Mucosa of descending colon (tissue), 3 donors: ENCODE results near the gene HNRNPA1L2. TPM values are rescaled to one million over a fixed set of nuclear protein-coding genes. Genes with fewer than 3 reads are reported as not detected.
"Not testable (repeated sequence)": the region's sequence is repeated elsewhere in the genome, so short reads cannot be mapped to it uniquely, and the experiment has no call there.

ENCODE experiments used
- ATAC-seq: fragments of 200-7000 bp; cut with Tn5 transposase; one replicate; pipeline ENCODE4 v1.9.1; 2020; ENCODE audit warnings: mild to moderate bottlenecking, moderate library complexity
- DNase-seq, 3 donors: peaks; one replicate each; pipeline ENCODE4 v3.0.0-alpha.2; 2020
- H3K36me3 ChIP-seq: fragments of 200-600 bp; one replicate; pipeline ENCODE4 v1.8.0; 2021; ENCODE audit warnings: low read depth, mild to moderate bottlenecking
- H3K4me1 ChIP-seq: fragments of 200-600 bp; one replicate; pipeline ENCODE4 v1.8.0; 2021; ENCODE audit warnings: low read depth, mild to moderate bottlenecking
- H3K4me3 ChIP-seq: fragments of 200-600 bp; one replicate; pipeline ENCODE4 v1.8.0; 2021; ENCODE audit warnings: mild to moderate bottlenecking
- H3K9me3 ChIP-seq: fragments of 200-600 bp; one replicate; pipeline ENCODE4 v1.8.0; 2021; ENCODE audit warnings: mild to moderate bottlenecking
- intact Hi-C, 2 donors: fragments of 100-400 bp; cut with DNase I in 1 of 2; cut with micrococcal nuclease in 1 of 2; formaldehyde crosslinking; loops; one replicate each; pipeline versions ENCODE4 v1.11.0 to v1.11.1; 2022; cut with DNase I, micrococcal nuclease
- long read RNA-seq, 2 donors: library from polyadenylated mRNA; unstranded; transcript quantifications; one replicate each; pipeline ENCODE4 v2.0.0, GENCODE V29; 2019 to 2021
- total RNA-seq, 3 donors: library from RNA; stranded (reverse); fragmentation: NEBNext Ultra II Directional in 2 of 3; extraction: Animal tissue kit (Norgen Biotek cat#: 25700) in 2 of 3; gene quantifications; one replicate each; pipeline versions ENCODE4 v1.2.1 to v1.2.4, GENCODE V29; 2021 to 2023
- TF ChIP-seq, protein P1 (sequence below): fragments of 200-600 bp; IDR thresholded peaks from one replicate; pipeline ENCODE4 v1.8.0; 2022; ENCODE audit warnings: antibody characterized with exemption, mild to moderate bottlenecking
- donor health status: DM: no; HTN: no; CAD: no; lungs with moderate emphysema.
- donor health status: DM: no; HTN: no; CAD: no.
- donor health status: DM: no; HTN: yes; CAD: no.

HNRNPA1L2 gene
- total RNA-seq, result 1 to 10 TPM; 4.5 to 5.2 (median 5.0) TPM
- long read RNA-seq, donor 1, partial matches to known transcripts, result 0 of 1 reads
- long read RNA-seq, donor 1, other reads (novel, unspliced or antisense), result 0 of 1 reads
- long read RNA-seq, donor 2, result 0 reads

DNA sequence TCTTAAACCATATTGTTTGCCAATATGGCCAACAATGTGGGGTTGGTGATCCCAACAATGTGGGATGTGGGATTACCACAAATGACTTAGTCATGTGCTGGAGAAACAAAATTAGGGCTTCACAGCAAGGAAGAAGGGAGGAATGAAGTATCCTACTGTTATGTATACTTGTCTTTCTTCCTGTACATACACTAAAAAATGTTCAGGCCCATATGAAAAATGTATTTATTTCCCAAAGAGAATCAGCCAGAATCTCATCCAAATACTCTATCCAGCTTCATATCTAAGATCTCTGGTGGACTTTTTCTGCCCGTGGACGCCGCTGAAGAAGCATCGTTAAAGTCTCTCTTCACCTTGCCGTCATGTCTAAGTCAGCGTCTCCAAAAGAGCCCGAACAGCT is at the start of gene HNRNPA1L2:
HNRNPA1L2 (plus strand) TSS at position 301 of the 400 bp plus-strand sequence; CDS start at position 363, 62 bp downstream.
- no peaks in the 10 kb centered on the region for H3K36me3 ChIP-seq
- H3K4me3 ChIP-seq, result no peak within 1 kb of the TSS
- ATAC-seq (no peak), DNase-seq (no peak)
- TF ChIP-seq, protein P1, sequence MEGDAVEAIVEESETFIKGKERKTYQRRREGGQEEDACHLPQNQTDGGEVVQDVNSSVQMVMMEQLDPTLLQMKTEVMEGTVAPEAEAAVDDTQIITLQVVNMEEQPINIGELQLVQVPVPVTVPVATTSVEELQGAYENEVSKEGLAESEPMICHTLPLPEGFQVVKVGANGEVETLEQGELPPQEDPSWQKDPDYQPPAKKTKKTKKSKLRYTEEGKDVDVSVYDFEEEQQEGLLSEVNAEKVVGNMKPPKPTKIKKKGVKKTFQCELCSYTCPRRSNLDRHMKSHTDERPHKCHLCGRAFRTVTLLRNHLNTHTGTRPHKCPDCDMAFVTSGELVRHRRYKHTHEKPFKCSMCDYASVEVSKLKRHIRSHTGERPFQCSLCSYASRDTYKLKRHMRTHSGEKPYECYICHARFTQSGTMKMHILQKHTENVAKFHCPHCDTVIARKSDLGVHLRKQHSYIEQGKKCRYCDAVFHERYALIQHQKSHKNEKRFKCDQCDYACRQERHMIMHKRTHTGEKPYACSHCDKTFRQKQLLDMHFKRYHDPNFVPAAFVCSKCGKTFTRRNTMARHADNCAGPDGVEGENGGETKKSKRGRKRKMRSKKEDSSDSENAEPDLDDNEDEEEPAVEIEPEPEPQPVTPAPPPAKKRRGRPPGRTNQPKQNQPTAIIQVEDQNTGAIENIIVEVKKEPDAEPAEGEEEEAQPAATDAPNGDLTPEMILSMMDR, result no peak
- intact Hi-C loops, result no loop called here
- H3K4me1 ChIP-seq, result no peaks in the 10 kb centered on the region
- H3K9me3 ChIP-seq, result no peaks in the 10 kb centered on the region

DNA sequence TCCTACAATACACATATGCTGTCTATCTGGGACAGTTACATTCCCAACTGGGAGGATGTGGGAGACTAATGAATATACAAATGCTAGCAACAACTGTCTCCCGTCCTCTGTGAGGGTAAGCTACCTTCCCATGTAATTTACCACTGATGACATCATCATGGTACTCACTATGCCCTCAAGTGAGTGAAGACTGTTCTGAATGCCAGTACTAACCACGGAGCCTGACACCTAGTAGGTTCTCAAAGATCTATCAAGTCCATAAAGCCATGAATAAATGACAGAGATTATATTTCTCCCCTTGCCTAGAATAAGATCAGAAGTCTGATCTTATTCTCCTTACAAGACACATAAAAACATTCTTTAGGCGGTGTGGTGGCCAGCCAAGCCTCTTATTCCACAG is 49.1 kb upstream of the HNRNPA1L2 start:
- DNase-seq, H3K36me3 ChIP-seq, ATAC-seq, intact Hi-C loops, H3K4me3 ChIP-seq, H3K4me1 ChIP-seq, H3K9me3 ChIP-seq: not testable (repeated sequence)

DNA sequence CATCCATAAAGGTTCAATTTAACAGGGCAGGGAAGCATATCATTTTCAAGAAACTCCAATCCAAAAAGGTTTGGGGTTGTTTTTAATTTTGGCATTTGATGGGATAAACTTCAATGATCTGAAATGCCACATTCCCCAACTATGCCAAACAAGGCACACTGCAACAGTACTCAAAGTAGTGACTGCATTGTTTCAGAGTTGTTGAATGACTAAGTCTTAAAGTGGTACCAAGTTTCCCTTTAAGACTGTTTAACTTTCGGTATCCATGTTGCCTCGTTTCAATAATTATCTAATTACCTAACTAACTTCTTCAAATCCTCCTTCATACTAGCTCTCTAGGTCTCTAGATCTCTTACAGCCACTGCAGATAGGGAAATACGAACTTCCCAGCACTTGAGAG is 48.4 kb upstream of the HNRNPA1L2 start:
- H3K4me1 ChIP-seq, H3K36me3 ChIP-seq, H3K9me3 ChIP-seq, H3K4me3 ChIP-seq, DNase-seq, intact Hi-C loops, ATAC-seq: not testable (repeated sequence)

DNA sequence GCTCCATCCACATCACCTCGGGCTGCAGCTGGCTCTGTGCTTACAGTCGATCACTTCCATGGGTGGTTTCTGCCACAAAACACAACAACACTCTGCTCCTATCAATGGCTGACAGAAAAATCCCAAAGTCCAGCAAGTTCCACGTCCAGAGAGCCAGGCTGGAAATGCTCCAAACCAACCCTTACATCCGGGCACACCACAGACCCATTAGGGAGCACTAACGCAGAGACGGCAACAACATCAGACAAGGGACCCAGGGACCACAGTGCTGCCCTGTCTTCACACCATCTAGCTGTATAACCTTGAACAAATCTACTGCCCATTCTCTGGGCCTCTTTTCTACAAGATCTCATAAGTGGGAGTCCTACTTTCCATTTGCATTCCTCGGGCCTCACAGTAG is 47.9 kb upstream of the HNRNPA1L2 start:
- H3K4me3 ChIP-seq, H3K36me3 ChIP-seq, DNase-seq, intact Hi-C loops, H3K9me3 ChIP-seq, ATAC-seq, H3K4me1 ChIP-seq: not testable (repeated sequence)

DNA sequence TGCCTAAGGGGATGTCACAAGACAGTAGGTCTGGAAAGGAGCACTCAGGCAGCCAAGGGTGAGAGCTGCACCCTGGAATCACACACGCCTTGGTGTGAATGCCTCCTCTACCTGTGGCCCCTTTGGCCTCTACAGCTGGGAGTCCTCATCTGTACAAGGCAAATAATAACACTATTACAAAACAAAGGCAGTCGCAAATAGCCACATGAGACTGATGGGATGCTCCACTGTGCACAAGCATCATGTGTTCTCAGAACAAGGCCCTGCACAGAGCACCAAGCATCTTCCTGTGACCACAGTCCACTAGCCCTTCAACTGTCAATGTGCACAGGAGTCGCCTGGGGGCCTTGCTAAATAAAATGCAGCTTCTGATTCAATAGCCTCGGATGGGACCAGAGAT is 44.6 kb upstream of the HNRNPA1L2 start:
- intact Hi-C loops, result no loop called here
- TF ChIP-seq, protein P1, result no peak
- ATAC-seq (no peak), DNase-seq (no peak)
- Histone ChIP-seq H3K4me1 (no peaks in the 10 kb centered on the region), H3K36me3 (no peaks in the 10 kb centered on the region), H3K4me3 (no peak overlapping the region), H3K9me3 (no peaks in the 10 kb centered on the region)

DNA sequence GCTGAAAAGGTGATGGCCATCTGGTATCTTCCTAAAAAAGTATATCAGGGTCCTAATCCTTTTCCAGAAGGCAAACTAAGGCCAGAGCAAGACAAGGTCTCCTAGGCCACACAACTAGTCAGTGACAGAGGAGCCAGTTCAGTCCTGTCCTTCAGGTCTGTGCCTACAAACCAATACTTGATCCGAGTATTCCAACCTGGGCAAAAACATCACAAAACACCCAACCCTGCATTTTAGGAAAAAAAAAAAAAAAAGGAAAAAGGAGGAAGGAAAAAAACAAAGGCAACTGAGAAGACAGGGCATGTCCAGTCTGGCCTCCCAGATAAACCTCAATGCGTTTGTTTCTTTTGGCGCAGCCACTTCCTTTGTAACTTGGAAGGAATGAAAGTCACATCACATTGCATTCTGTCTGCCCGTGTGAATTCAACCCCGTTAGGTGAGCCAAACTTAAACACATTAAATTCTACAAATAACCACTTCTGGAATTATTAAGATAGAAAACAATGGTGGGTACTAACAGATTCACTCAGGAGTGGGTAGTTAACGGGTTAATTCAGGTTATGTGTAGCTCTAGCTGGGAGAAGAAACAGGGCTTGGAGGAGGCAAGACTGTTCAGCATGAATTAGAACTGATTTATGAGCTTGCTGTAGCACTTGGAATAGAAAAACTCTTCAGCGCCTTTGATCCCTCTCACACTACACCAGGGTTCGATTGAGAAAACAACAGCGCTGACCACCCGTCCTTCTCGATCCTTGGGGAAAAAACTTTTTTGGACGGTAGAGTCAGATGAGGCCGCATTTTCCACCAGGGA is 43.0 kb upstream of the HNRNPA1L2 start:
- TF ChIP-seq, protein P1, result no peak
- no peak for DNase-seq
- Histone ChIP-seq H3K9me3 (no peaks in the 10 kb centered on the region), H3K36me3 (no peaks in the 10 kb centered on the region), H3K4me3 (no peak overlapping the region), H3K4me1 (no peaks in the 10 kb centered on the region)
- intact Hi-C loops, result no loop called here
- peak; percentile 40 for ATAC-seq

DNA sequence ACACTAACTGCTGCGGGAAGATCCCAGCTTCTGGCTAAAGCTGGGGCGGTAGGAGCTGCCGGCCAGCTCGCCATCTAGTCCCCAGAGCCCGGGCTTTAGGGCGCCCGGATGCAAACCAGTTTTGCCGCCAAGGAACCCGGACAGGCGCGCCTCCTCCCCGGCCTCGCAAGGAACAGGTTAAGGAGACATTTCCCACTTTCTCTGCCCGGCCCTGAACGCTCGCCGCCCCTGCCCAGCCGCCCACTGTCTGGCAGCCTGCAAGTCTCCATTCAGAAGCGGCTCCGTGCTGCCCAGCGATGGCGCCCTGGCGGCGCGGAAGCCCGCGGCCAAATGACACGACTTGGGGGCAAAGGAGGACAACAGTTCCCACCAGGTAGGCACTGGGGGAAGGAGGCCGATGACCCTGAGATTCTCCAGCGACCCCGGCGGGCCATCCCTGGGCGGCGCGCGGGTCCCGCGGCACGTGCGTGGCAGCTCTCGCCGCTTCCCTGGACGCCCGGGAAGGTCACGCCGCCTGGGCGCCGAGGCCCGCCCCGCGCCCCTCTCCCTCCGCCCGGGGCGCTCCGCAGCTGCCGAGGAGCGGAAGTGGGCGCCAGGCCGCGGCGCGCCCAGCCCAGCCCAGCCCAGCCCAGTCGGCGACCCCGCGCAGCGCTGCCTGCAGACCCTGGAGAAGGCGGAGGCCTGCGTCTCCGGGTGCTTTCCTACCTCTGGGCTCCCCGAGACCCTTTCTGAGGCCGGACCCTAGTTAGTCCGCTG is 42.2 kb upstream of the HNRNPA1L2 start:
- intact Hi-C loops, result no loop called here
- no peak overlapping the region for H3K4me3 ChIP-seq
- no peaks in the 10 kb centered on the region for H3K9me3 ChIP-seq
- ATAC-seq, result peak; percentile 78
- DNase-seq, result no peak
- H3K36me3 ChIP-seq, result no peaks in the 10 kb centered on the region
- no peaks in the 10 kb centered on the region for H3K4me1 ChIP-seq
- TF ChIP-seq, protein P1, result no peak
